ENCODE data around the gene P4HB.

P4HB gene

GRCh38 chr17:81860756-81861568, 627 bp upstream of the P4HB start (continued):
- no peak for TF ChIP-seq ZNF704 (tag by site-specific recombination; IDR thresholded peaks at IDR 0.05)
- TF ChIP-seq ZBTB48 (tag by site-specific recombination; IDR thresholded peaks at IDR 0.05) = peak; percentile 52; the same call in 1 of the 2 replicates
- peak; percentile 34; the same call in 1 of the 2 replicates for TF ChIP-seq ZNF843 (tag by site-specific recombination; IDR thresholded peaks at IDR 0.05)
- TF ChIP-seq ZSCAN4 (tag by site-specific recombination; IDR thresholded peaks at IDR 0.05) = no peak
- no peak for TF ChIP-seq ZNF791 (tag by site-specific recombination; IDR thresholded peaks at IDR 0.05)
- no peak for TF ChIP-seq ZFP41 (tag by site-specific recombination; IDR thresholded peaks at IDR 0.05; ENCODE audit: borderline replicate concordance)
- TF ChIP-seq ZBTB11 (tag by site-specific recombination; conservative IDR thresholded peaks at IDR 0.05; ENCODE audit: low read depth) = peak; percentile 87
- TF ChIP-seq MYNN (tag by site-specific recombination; IDR thresholded peaks at IDR 0.05; ENCODE audit: borderline replicate concordance) = no peak
- no peak for TF ChIP-seq ZNF184 (tag by site-specific recombination; IDR thresholded peaks at IDR 0.05)
- TF ChIP-seq ZNF513 (tag by site-specific recombination; IDR thresholded peaks at IDR 0.05) = no peak
- no peak for TF ChIP-seq MZF1 (tag by site-specific recombination; IDR thresholded peaks at IDR 0.05; ENCODE audit: borderline replicate concordance)
- TF ChIP-seq ZNF335 (tag by site-specific recombination; conservative IDR thresholded peaks at IDR 0.05) = peak; percentile 91
- peak; percentile 39 for TF ChIP-seq ZNF76 (tag by site-specific recombination; IDR thresholded peaks at IDR 0.05; ENCODE audit: borderline replicate concordance, low read depth)
- TF ChIP-seq HOXD13 (CRISPR knock-in tag; IDR thresholded peaks at IDR 0.05; ENCODE audit: borderline replicate concordance) = no peak
- peak; percentile 89 for TF ChIP-seq ZNF518A (tag by site-specific recombination; conservative IDR thresholded peaks at IDR 0.05; ENCODE audit: low read depth)
- TF ChIP-seq ZNF239 (tag by site-specific recombination; IDR thresholded peaks at IDR 0.05) = no peak
- TF ChIP-seq ZNF26 (tag by site-specific recombination; IDR thresholded peaks at IDR 0.05) = no peak
- TF ChIP-seq PRDM10 (tag by site-specific recombination; IDR thresholded peaks at IDR 0.05) = no peak
- TF ChIP-seq GLI2 (tag by site-specific recombination; IDR thresholded peaks at IDR 0.05; ENCODE audit: borderline replicate concordance, low read depth) = no peak
- TF ChIP-seq ZNF600 (tag by site-specific recombination; IDR thresholded peaks at IDR 0.05) = peak; percentile 54

All from HEK293 (cell line).